SK-N-SH (cell line): ENCODE data around the gene MAN1B1.

Experiments
- EP300 ChIP-seq, 2 experiments: IDR thresholded peaks; 2 replicates each; pipeline versions ENCODE4 v1.4.0 to v1.6.1; 2012; ENCODE audit warnings: borderline replicate concordance in 1 of 2, low read depth in 1 of 2, low read length in 1 of 2
- FOXJ3 ChIP-seq: sonication (generic); formaldehyde crosslinking; IDR thresholded peaks from 2 replicates; pipeline ENCODE4 v1.5.1; 2020; ENCODE audit warnings: mild to moderate bottlenecking, missing genetic modification reagents
- GABPA ChIP-seq: IDR thresholded peaks from 2 replicates; pipeline ENCODE4 v1.4.0; 2012; ENCODE audit warnings: low read depth, mild to moderate bottlenecking
- JUND ChIP-seq: IDR thresholded peaks from 2 replicates; pipeline ENCODE4 v1.4.0; 2012
- MXI1 ChIP-seq: IDR thresholded peaks from 2 replicates; pipeline ENCODE4 v1.6.1; 2012; ENCODE audit warnings: mild to moderate bottlenecking, low read depth, low read length, improper control_type of control experiment
- POLR2AphosphoS5 ChIP-seq: IDR thresholded peaks from 2 replicates; pipeline ENCODE4 v1.6.1; 2012; ENCODE audit warnings: low read depth, low read length
- RCOR1 ChIP-seq: fragments of 150-350 bp; IDR thresholded peaks from 2 replicates; pipeline ENCODE4 v1.6.1; 2017; ENCODE audit warnings: antibody characterized with exemption, low read length
- REST ChIP-seq: IDR thresholded peaks from 2 replicates; pipeline ENCODE4 v1.6.1; 2012; ENCODE audit warnings: mild to moderate bottlenecking, low read depth, low read length, moderate library complexity
- TAF1 ChIP-seq: IDR thresholded peaks from 2 replicates; pipeline ENCODE4 v1.6.1; 2012; ENCODE audit warnings: low read depth, mild to moderate bottlenecking, low read length, moderate library complexity, borderline replicate concordance
- TF ChIP-seq, protein P1 (sequence below): fragments of 200-600 bp; sonication (generic); IDR thresholded peaks from 2 replicates; pipeline ENCODE4 v1.6.1; 2017; ENCODE audit warnings: antibody characterized with exemption, mild to moderate bottlenecking, moderate library complexity
- TF ChIP-seq, protein P2 (sequence below): fragments of 150-350 bp; IDR thresholded peaks from 2 replicates; pipeline ENCODE4 v1.6.1; 2017; ENCODE audit warnings: antibody characterized with exemption, low read length, low read depth, borderline replicate concordance
- TF ChIP-seq, protein P3 (sequence below): IDR thresholded peaks from 2 replicates; pipeline ENCODE4 v1.4.0; 2012; ENCODE audit warnings: low read depth

- TF ChIP-seq POLR2AphosphoS5: no peak
- no peak for TF ChIP-seq FOXJ3 (CRISPR knock-in tag)
- no peak for TF ChIP-seq MXI1
- TF ChIP-seq REST: no peak
- TF ChIP-seq, protein P1, sequence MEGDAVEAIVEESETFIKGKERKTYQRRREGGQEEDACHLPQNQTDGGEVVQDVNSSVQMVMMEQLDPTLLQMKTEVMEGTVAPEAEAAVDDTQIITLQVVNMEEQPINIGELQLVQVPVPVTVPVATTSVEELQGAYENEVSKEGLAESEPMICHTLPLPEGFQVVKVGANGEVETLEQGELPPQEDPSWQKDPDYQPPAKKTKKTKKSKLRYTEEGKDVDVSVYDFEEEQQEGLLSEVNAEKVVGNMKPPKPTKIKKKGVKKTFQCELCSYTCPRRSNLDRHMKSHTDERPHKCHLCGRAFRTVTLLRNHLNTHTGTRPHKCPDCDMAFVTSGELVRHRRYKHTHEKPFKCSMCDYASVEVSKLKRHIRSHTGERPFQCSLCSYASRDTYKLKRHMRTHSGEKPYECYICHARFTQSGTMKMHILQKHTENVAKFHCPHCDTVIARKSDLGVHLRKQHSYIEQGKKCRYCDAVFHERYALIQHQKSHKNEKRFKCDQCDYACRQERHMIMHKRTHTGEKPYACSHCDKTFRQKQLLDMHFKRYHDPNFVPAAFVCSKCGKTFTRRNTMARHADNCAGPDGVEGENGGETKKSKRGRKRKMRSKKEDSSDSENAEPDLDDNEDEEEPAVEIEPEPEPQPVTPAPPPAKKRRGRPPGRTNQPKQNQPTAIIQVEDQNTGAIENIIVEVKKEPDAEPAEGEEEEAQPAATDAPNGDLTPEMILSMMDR: no peak
- TF ChIP-seq EP300 (IDR thresholded peaks at IDR 0.05; ENCODE audit: borderline replicate concordance in 1 of 2, low read depth in 1 of 2, low read length in 1 of 2): no peak
- TF ChIP-seq, protein P2, sequence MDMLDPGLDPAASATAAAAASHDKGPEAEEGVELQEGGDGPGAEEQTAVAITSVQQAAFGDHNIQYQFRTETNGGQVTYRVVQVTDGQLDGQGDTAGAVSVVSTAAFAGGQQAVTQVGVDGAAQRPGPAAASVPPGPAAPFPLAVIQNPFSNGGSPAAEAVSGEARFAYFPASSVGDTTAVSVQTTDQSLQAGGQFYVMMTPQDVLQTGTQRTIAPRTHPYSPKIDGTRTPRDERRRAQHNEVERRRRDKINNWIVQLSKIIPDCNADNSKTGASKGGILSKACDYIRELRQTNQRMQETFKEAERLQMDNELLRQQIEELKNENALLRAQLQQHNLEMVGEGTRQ: no peak
- no peak for TF ChIP-seq JUND
- TF ChIP-seq, protein P3, sequence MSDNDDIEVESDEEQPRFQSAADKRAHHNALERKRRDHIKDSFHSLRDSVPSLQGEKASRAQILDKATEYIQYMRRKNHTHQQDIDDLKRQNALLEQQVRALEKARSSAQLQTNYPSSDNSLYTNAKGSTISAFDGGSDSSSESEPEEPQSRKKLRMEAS: no peak
- no peak for TF ChIP-seq RCOR1
- no peak for TF ChIP-seq GABPA
- no peak for TF ChIP-seq TAF1
Measured at GRCh38 chr9:137068539-137069507, 18.0 kb upstream of the MAN1B1 start.
